Common myeloid progenitor, CD34-positive (primary cell): ENCODE results near the gene TELO2.

Experiments used
- CTCF ChIA-PET: fragments of 350-600 bp; sonication (Branson Sonifier 250); formaldehyde crosslinking; loops from one replicate; lab custom pipeline; 2021; ENCODE audit warnings: antibody characterized with exemption; lab: Charles Lee
- POLR2A ChIA-PET: fragments of 350-600 bp; sonication (Branson Sonifier 250); formaldehyde crosslinking; loops from one replicate; lab custom pipeline; 2021; ENCODE audit warnings: antibody characterized with exemption; lab: Charles Lee
- DNase-seq, 3 donors: peaks; one replicate each; pipeline versions ENCODE4 v3.0.0 to v3.0.0-alpha.2; 2013
- H3K27ac ChIP-seq, 2 experiments: 1 replicate in 1 of 2; 2 replicates in 1 of 2; pipeline ENCODE4 v1.7.0; 2013; ENCODE audit warnings: inconsistent platforms in 2 of 2, low read length in 2 of 2, mild to moderate bottlenecking in 2 of 2, low read depth in 1 of 2, moderate library complexity in 1 of 2; ENCODE audit not compliant: severe bottlenecking in 2 of 2, insufficient read depth in 1 of 2, poor library complexity in 1 of 2
- H3K27me3 ChIP-seq, 5 experiments: replicated peaks in 2 of 5; 1 replicate in 3 of 5; 2 replicates in 2 of 5; pipeline versions ENCODE4 v1.6.1 to v1.7.0; 2013; ENCODE audit warnings: low read length in 4 of 5, mild to moderate bottlenecking in 2 of 5, moderate library complexity in 2 of 5, inconsistent platforms in 1 of 5; ENCODE audit not compliant: insufficient read depth in 5 of 5, control insufficient read depth in 4 of 5
- H3K36me3 ChIP-seq, 4 experiments: 1 replicate in 2 of 4; 2 replicates in 2 of 4; pipeline versions ENCODE4 v1.6.1 to v1.7.0; 2013; ENCODE audit warnings: low read length in 3 of 4, control low read depth in 1 of 4, mild to moderate bottlenecking in 1 of 4; ENCODE audit not compliant: control insufficient read depth in 4 of 4, insufficient read depth in 4 of 4
- H3K4me1 ChIP-seq, 4 experiments: 1 replicate in 3 of 4; 2 replicates in 1 of 4; pipeline versions ENCODE4 v1.6.1 to v1.7.1; 2013; ENCODE audit warnings: low read length in 3 of 4, mild to moderate bottlenecking in 3 of 4, control low read depth in 1 of 4, inconsistent platforms in 1 of 4, moderate library complexity in 1 of 4; ENCODE audit not compliant: control insufficient read depth in 4 of 4, insufficient read depth in 4 of 4; ENCODE audit errors: control extremely low read depth in 1 of 4
- H3K4me3 ChIP-seq, 7 experiments: 1 replicate in 4 of 7; 2 replicates in 3 of 7; pipeline versions ENCODE4 v1.5.1 to v1.7.0; 2013; ENCODE audit warnings: mild to moderate bottlenecking in 7 of 7, low read length in 6 of 7, moderate library complexity in 6 of 7, inconsistent platforms in 2 of 7, low read depth in 2 of 7, control low read depth in 1 of 7; ENCODE audit not compliant: insufficient read depth in 4 of 7, control insufficient read depth in 1 of 7; ENCODE audit errors: extremely low read depth in 1 of 7
- H3K9me3 ChIP-seq, 5 experiments: 1 replicate in 4 of 5; 2 replicates in 1 of 5; pipeline versions ENCODE4 v1.6.1 to v1.7.1; 2013; ENCODE audit warnings: low read length in 4 of 5, mild to moderate bottlenecking in 2 of 5, inconsistent platforms in 1 of 5, low read depth in 1 of 5, moderate library complexity in 1 of 5; ENCODE audit not compliant: control insufficient read depth in 4 of 5, insufficient read depth in 2 of 5; ENCODE audit errors: control extremely low read depth in 1 of 5
- WGBS: methylation state at CpG from one replicate; pipeline ENCODE4 v1.1.5; 2013; ENCODE audit not compliant: insufficient coverage; 5-methylcytosine and 5-hydroxymethylcytosine counted together

Gene TELO2

DNA sequence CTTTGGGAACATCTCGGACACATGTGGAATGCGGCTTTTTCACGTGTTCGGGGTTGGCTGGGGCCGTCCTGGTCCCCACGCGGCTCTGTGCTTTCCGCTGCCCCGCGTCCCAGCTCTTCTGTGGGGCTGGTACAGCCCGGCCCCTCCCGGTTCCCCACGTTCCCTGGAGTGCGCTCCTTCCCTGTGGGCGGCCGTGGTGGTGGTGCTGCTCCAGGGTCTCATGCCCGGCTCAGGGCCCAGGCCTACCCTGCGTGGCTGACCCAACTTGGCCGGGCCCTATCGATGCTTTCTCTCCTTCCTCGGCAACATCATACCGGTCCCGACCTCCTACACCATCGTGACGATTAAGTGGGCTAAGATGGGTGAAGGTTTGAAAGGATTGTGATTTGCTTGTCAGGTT is 3.3 kb downstream of the TELO2 start:
- peaks cover 5 to 73% (median 40%) of the 10 kb centered on the region in 4 experiments for H3K36me3 ChIP-seq
- DNase-seq = no peak
- H3K27me3 ChIP-seq = no peaks in the 10 kb centered on the region
- ChIA-PET CTCF (interaction anchor here (1.4 kb wide), 1 partner anchor 42 kb away, joined by 4 read pairs; no protein-coding TSS in a partner anchor), POLR2A (no interaction called here)
- no peaks in the 10 kb centered on the region for H3K9me3 ChIP-seq
- WGBS = 95% methylated on average over 20 of the region's 25 CpGs
- no peak overlapping the region for H3K27ac ChIP-seq
- H3K4me1 ChIP-seq = peaks cover 2 to 21% (median 18%) of the 10 kb centered on the region in 4 experiments
- H3K4me3 ChIP-seq = no peak overlapping the region

DNA sequence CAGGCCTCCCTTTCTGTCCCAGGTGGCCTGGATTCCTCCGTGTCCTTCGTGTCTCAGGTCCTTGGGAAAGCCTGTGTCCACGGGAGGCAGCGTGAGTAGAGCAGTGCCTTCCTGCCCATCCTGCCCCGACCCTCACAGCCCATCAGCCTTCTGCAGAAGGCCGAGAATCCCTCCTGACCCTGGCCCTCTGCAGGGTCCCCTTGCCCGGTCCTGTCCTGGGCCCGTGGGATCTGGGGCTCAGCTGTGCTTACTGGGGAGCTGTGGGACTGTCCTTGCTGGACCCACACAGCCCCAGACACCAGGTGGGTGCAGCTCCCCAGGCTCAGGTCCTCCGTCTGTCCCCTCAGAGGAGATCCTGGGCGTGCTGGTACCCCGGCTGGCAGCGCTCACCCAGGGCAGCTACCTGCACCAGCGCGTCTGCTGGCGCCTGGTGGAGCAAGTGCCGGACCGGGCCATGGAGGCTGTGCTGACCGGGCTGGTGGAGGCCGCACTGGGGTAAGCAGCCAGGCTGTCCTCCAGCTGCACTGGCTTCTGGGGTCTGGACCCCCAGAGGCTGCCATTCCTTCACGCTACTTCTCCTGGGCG is 3.9 kb downstream of the TELO2 start:
- H3K27ac ChIP-seq = no peak overlapping the region
- H3K27me3 ChIP-seq = no peaks in the 10 kb centered on the region
- peaks cover 5 to 79% (median 43%) of the 10 kb centered on the region in 4 experiments for H3K36me3 ChIP-seq
- no peak overlapping the region for H3K4me3 ChIP-seq
- no peaks in the 10 kb centered on the region for H3K9me3 ChIP-seq
- ChIA-PET POLR2A (no interaction called here), CTCF (interaction anchor here (1.4 kb wide), 1 partner anchor 41 kb away, joined by 4 read pairs; no protein-coding TSS in a partner anchor)
- 96% methylated on average over 21 of the region's 21 CpGs for WGBS
- DNase-seq = no peak
- peaks cover 2 to 21% (median 18%) of the 10 kb centered on the region in 4 experiments for H3K4me1 ChIP-seq

DNA sequence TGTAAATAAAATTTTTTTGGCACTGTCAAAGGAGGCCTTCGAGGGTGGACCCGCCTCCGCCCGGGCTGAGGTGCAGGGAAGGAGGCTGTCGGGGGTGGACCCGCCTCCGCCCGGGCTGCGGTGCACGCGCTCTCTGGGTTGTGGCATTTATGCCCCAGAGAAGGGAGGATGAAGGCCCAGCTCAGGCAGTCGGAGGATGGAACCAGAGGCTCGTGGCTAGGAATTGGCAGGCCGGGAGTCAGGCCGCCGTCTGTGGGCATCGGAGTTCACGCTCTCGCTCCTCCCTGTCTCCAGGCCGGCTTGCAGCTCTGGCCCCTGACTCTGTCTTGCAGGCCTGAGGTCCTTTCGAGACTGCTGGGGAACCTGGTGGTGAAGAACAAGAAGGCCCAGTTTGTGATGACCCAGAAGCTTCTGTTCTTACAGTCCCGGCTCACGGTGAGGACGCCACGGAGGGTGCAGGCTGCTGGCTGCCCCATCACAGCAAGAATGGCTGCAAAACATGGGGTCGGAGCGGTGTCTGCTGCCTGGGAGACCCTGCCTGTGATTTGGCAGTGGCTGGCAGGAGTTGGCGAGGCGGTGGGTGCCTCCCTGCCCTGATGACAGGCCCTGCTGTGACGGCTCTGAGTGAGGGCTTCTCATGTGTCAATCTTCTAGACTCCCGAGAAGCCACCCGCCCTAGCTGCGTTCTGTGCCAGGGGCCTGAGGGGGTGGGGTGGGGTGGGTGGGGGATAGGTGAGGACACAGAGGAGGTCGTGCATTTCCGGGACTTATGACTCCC is 5.9 kb downstream of the TELO2 start:
- WGBS = 97% methylated on average over 32 of the region's 35 CpGs
- POLR2A ChIA-PET = no interaction called here
- peaks cover 0 to 9% (median 7%) of the 10 kb centered on the region in 4 experiments for H3K4me1 ChIP-seq
- no peaks in the 10 kb centered on the region for H3K27me3 ChIP-seq
- CTCF ChIA-PET = no interaction called here
- H3K4me3 ChIP-seq = no peak overlapping the region
- peaks cover 5 to 95% (median 57%) of the 10 kb centered on the region in 4 experiments for H3K36me3 ChIP-seq
- H3K9me3 ChIP-seq = no peaks in the 10 kb centered on the region
- DNase-seq = no peak
- H3K27ac ChIP-seq = no peak overlapping the region

DNA sequence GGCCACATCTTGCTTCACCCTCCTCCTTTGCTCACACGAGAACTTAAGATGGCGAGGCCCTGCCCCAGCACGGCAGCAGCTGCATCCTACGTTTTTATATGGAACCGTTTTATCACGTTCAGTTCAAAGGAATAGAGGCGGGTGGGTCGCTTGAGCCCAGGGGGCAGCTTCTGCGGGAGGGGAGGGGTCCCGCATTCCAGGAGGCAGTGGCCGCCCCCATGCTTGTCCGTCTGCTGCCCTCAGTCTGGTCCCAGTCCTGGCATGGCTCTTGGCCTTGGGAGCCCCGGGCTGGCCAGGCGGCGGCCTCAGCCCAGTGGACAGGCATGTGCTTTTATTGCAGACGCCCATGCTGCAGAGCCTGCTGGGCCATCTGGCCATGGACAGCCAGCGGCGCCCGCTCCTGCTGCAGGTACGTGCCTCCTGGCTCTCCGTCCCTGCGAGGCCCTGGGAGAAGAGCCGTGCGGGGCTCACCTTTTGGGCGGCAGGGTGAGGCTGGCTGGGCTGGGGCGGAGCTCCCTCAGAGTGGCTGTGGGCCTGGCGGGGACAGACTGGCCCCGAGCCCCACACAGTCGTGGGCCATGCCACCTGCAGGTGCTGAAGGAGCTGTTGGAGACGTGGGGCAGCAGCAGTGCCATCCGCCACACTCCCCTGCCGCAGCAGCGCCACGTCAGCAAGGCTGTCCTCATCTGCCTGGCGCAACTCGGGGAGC is 6.8 kb downstream of the TELO2 start:
- Histone ChIP-seq H3K27me3 (no peaks in the 10 kb centered on the region), H3K27ac (no peak overlapping the region), H3K36me3 (peaks cover 5 to 88% (median 53%) of the 10 kb centered on the region in 4 experiments), H3K4me1 (peaks cover 0 to under 1% (median 0%) of the 10 kb centered on the region in 4 experiments), H3K4me3 (no peak overlapping the region), H3K9me3 (no peaks in the 10 kb centered on the region)
- ChIA-PET CTCF (no interaction called here), POLR2A (no interaction called here)
- WGBS = 98% methylated on average over 34 of the region's 36 CpGs
- no peak for DNase-seq

DNA sequence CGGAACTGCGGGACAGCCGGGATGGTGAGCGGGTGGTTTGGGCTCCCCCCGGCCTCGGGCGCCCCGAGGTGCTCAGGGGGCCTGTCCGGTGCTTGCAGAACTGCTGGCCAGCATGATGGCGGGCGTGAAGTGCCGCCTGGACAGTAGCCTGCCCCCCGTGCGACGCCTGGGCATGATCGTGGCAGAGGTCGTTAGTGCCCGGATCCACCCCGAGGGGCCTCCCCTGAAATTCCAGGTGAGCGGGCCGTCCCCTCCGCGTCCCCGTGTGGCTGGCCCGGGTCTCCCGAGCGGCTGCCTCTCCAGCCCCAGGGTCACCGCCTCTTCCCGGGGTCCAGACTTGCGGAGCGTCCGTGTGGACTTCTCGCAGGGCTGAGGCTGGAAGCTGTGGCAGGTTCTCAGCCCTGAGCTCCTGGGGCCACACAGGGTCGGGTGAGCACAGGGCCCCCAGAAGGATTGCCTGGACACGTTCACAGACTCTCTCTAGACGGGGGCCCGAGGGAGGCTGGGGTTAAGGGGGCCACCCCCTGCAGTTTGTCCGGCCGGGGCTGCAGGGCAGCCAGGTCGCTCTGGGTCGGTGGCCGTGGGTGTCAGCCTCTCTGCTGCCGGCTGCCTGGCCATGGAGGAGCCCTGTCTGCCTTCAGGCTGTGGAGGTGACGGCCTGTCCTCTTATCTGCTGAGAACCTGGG is 7.4 kb downstream of the TELO2 start:
- WGBS = 95% methylated on average over 37 of the region's 44 CpGs
- DNase-seq = no peak

DNA sequence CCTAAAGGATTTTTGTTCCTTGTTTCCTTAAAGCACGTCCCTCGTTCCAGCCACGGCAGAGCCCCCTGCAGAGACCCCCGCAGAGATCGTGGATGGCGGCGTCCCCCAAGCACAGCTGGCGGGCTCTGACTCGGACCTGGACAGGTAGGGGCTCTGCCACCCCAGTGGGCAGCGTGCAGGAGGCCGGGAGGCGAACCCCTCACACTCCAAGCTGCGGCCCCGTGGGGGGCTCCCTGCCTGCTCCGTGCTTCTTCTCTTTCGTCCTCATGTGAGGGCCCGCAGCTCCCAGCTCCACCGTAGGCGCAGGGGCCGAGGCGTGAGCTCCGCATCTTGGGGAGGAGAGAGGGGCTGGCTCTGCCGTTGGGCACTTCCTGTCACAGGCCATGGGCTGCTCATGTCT is 8.5 kb downstream of the TELO2 start:
- H3K9me3 ChIP-seq = no peaks in the 10 kb centered on the region
- ChIA-PET CTCF (no interaction called here), POLR2A (no interaction called here)
- no peak overlapping the region for H3K27ac ChIP-seq
- WGBS = 97% methylated on average over 19 of the region's 23 CpGs
- no peaks in the 10 kb centered on the region for H3K27me3 ChIP-seq
- H3K36me3 ChIP-seq = peaks cover 5 to 85% (median 50%) of the 10 kb centered on the region in 4 experiments
- H3K4me1 ChIP-seq = no peaks in the 10 kb centered on the region
- DNase-seq = no peak
- no peak overlapping the region for H3K4me3 ChIP-seq

More for the DNA sequence above, 7.4 kb downstream of the TELO2 start:
- no peaks in the 10 kb centered on the region for H3K9me3 ChIP-seq
- ChIA-PET CTCF (no interaction called here), POLR2A (no interaction called here)
- peaks cover 5 to 85% (median 51%) of the 10 kb centered on the region in 4 experiments for H3K36me3 ChIP-seq
- H3K27me3 ChIP-seq = no peaks in the 10 kb centered on the region
- H3K4me1 ChIP-seq = no peaks in the 10 kb centered on the region
- H3K4me3 ChIP-seq = no peak overlapping the region
- H3K27ac ChIP-seq = no peak overlapping the region
